GM23338 (cell line): ENCODE measurements around the gene CDON. TPM values are rescaled to one million over a fixed set of nuclear protein-coding genes. Genes with fewer than 3 reads are reported as not detected.
A peak's percentile ranks its signal among the peaks of the same experiment; 100 is the strongest.

Experiments used
- ATAC-seq: fragments of 200-7000 bp; cut with Tn5 transposase; 3 replicates; pipeline ENCODE4 v1.9.1; 2020
- DNase-seq: peaks from one replicate; pipeline ENCODE4 v3.0.0-alpha.2; 2015; ENCODE audit warnings: low spot score
- H2AFZ ChIP-seq: fragments of 200-600 bp; sonication (generic); 2 replicates; pipeline ENCODE4 v1.8.0; 2016; ENCODE audit warnings: antibody characterized with exemption, mild to moderate bottlenecking, moderate library complexity
- H3F3A ChIP-seq: fragments of 200-600 bp; sonication (generic); replicated peaks from 2 replicates; pipeline ENCODE4 v1.8.0; 2017; ENCODE audit warnings: antibody characterized with exemption, mixed run types, low read depth
- H3K27ac ChIP-seq: fragments of 200-600 bp; sonication (generic); 2 replicates; pipeline ENCODE4 v1.6.1; 2016; ENCODE audit warnings: low read depth
- H3K27me3 ChIP-seq: fragments of 200-600 bp; sonication (generic); 2 replicates; pipeline ENCODE4 v1.8.0; 2016; ENCODE audit warnings: mild to moderate bottlenecking, mixed run types, moderate library complexity; ENCODE audit not compliant: insufficient read depth
- H3K36me3 ChIP-seq: fragments of 200-600 bp; sonication (generic); 2 replicates; pipeline ENCODE4 v1.8.0; 2016; ENCODE audit warnings: mild to moderate bottlenecking; ENCODE audit not compliant: insufficient read depth
- H3K4me1 ChIP-seq: fragments of 200-600 bp; sonication (generic); 2 replicates; pipeline ENCODE4 v1.8.0; 2016; ENCODE audit warnings: mild to moderate bottlenecking, moderate library complexity; ENCODE audit not compliant: insufficient read depth
- H3K4me2 ChIP-seq: fragments of 200-600 bp; sonication (generic); 2 replicates; pipeline ENCODE4 v1.7.1; 2017; ENCODE audit warnings: mixed run types
- H3K4me3 ChIP-seq: fragments of 200-600 bp; sonication (generic); 2 replicates; pipeline ENCODE4 v1.6.1; 2016; ENCODE audit warnings: mixed run types
- H3K79me2 ChIP-seq: fragments of 200-600 bp; sonication (generic); replicated peaks from 2 replicates; pipeline ENCODE4 v1.8.0; 2017; ENCODE audit warnings: mild to moderate bottlenecking; ENCODE audit not compliant: insufficient read depth
- H3K9me2 ChIP-seq: fragments of 200-600 bp; sonication (generic); 2 replicates; pipeline ENCODE4 v1.8.0; 2017; ENCODE audit not compliant: insufficient read depth
- H4K20me1 ChIP-seq: fragments of 200-600 bp; sonication (generic); replicated peaks from 2 replicates; pipeline ENCODE4 v1.8.0; 2017; ENCODE audit warnings: mild to moderate bottlenecking; ENCODE audit not compliant: insufficient read depth
- H3K27ac Mint-ChIP-seq: 2 replicates; pipeline ENCODE4 v1.8.0; 2020; ENCODE audit warnings: inconsistent platforms, mild to moderate bottlenecking, moderate library complexity, mixed read lengths
- H3K27me3 Mint-ChIP-seq: 3 replicates; pipeline ENCODE4 v1.8.0; 2022; ENCODE audit warnings: low read depth, mild to moderate bottlenecking, moderate library complexity, mixed read lengths, inconsistent platforms; ENCODE audit not compliant: insufficient read depth, poor library complexity
- H3K36me3 Mint-ChIP-seq: 3 replicates; pipeline ENCODE4 v1.8.0; 2021; ENCODE audit warnings: low read depth, mild to moderate bottlenecking, inconsistent platforms, moderate library complexity, mixed read lengths
- H3K4me1 Mint-ChIP-seq: 3 replicates; pipeline ENCODE4 v1.8.0; 2020; ENCODE audit warnings: mild to moderate bottlenecking, inconsistent platforms, mixed read lengths
- H3K4me3 Mint-ChIP-seq: 3 replicates; pipeline ENCODE4 v1.8.0; 2021; ENCODE audit warnings: moderate library complexity, mild to moderate bottlenecking, inconsistent platforms, mixed read lengths
- H3K9me3 Mint-ChIP-seq: 3 replicates; pipeline ENCODE4 v1.8.0; 2020; ENCODE audit warnings: moderate library complexity, mild to moderate bottlenecking, inconsistent platforms, mixed read lengths
- CREB1 ChIP-seq: fragments of 250-450 bp; sonication (Bioruptor Pico); IDR thresholded peaks from 2 replicates; pipeline ENCODE4 v1.5.0; 2020; ENCODE audit warnings: low read depth, mild to moderate bottlenecking, moderate library complexity
- CTCF ChIP-seq, 2 experiments: fragments of 200-600 bp in 1 of 2; sonication (generic) in 1 of 2; conservative IDR thresholded peaks; 2 replicates each; pipeline versions ENCODE4 v1.5.1 to v1.6.1; 2016 to 2017; ENCODE audit warnings: antibody characterized with exemption in 2 of 2, low read depth in 2 of 2, mild to moderate bottlenecking in 2 of 2, moderate library complexity in 1 of 2
- ETS1 ChIP-seq: IDR thresholded peaks from 2 replicates; pipeline ENCODE4 v1.6.1; 2016; ENCODE audit warnings: antibody characterized with exemption
- EZH2 ChIP-seq: fragments of 200-600 bp; sonication (generic); IDR thresholded peaks from one replicate; pipeline ENCODE4 v1.8.0; 2017; ENCODE audit warnings: antibody characterized with exemption, mild to moderate bottlenecking, low read depth; ENCODE audit not compliant: unreplicated experiment
- EZH2phosphoT487 ChIP-seq: fragments of 200-600 bp; sonication (generic); IDR thresholded peaks from one replicate; pipeline ENCODE4 v1.8.1; 2018; ENCODE audit warnings: antibody characterized with exemption; ENCODE audit not compliant: unreplicated experiment
- JUNB ChIP-seq: IDR thresholded peaks from one replicate; pipeline ENCODE4 v1.6.1; 2016; ENCODE audit warnings: antibody characterized with exemption; ENCODE audit not compliant: unreplicated experiment
- NANOG ChIP-seq: IDR thresholded peaks from 2 replicates; pipeline ENCODE4 v1.6.1; 2016; ENCODE audit warnings: antibody characterized with exemption, borderline replicate concordance
- POLR2AphosphoS5 ChIP-seq: IDR thresholded peaks from 2 replicates; pipeline ENCODE4 v1.6.1; 2016; ENCODE audit warnings: antibody characterized with exemption, low read depth
- REST ChIP-seq: IDR thresholded peaks from one replicate; pipeline ENCODE4 v1.6.1; 2018; ENCODE audit warnings: antibody characterized with exemption; ENCODE audit not compliant: unreplicated experiment
- STAT1 ChIP-seq: IDR thresholded peaks from one replicate; pipeline ENCODE4 v1.6.1; 2016; ENCODE audit warnings: antibody characterized with exemption; ENCODE audit not compliant: unreplicated experiment
- ZNF114 ChIP-seq: fragments of 250-450 bp; sonication (Bioruptor Pico); IDR thresholded peaks from 2 replicates; pipeline ENCODE4 v1.5.0; 2020; ENCODE audit warnings: mild to moderate bottlenecking, moderate library complexity
- ZNF331 ChIP-seq: fragments of 250-450 bp; sonication (Bioruptor Pico); IDR thresholded peaks from 2 replicates; pipeline ENCODE4 v1.5.0; 2020; ENCODE audit warnings: low read depth, mild to moderate bottlenecking, moderate library complexity
- ZNF462 ChIP-seq: fragments of 250-450 bp; sonication (Bioruptor Pico); IDR thresholded peaks from 2 replicates; pipeline ENCODE4 v1.5.0; 2020; ENCODE audit warnings: mild to moderate bottlenecking, moderate library complexity
- polyA plus RNA-seq: library from polyadenylated mRNA; unstranded; fragments of >200 nt; fragmentation: Nextera tagmentation; extraction: Ambion mirVana; gene quantifications from 2 replicates; pipeline ENCODE4 v1.2.1, GENCODE V29; 2016
- total RNA-seq: library from RNA; depleted of rRNA; stranded (reverse); fragments of >200 nt; shearing (Covaris generic); gene quantifications from 2 replicates; pipeline ENCODE4 v1.2.3, GENCODE V29; 2014

The CDON gene
- total and polyA plus RNA-seq, 2 experiments from 2014 or later = 4.1 to 35.5 TPM

GRCh38 chr11:125950696-125951651, 111.7 kb downstream of the CDON start:
- peak; percentile 11; the same call in 2 of the 3 replicates for ATAC-seq
- peaks cover 9% of the 10 kb centered on the region for H3K4me1 Mint-ChIP-seq

More at GRCh38 chr11:125950696-125951651, 111.7 kb downstream of the CDON start:
- no peaks in the 10 kb centered on the region for H3K79me2 ChIP-seq
- H3K27me3 ChIP-seq = no peaks in the 10 kb centered on the region
- H4K20me1 ChIP-seq = no peaks in the 10 kb centered on the region
- H3K27ac ChIP-seq = no peak overlapping the region
- no peak overlapping the region for H3K4me3 ChIP-seq
- no peaks in the 10 kb centered on the region for H3K4me1 ChIP-seq
- H3K9me2 ChIP-seq = no peaks in the 10 kb centered on the region
- no peak for DNase-seq
- no peak overlapping the region; the same call in 2 of the 3 replicates for H3K4me3 Mint-ChIP-seq
- TF ChIP-seq REST (no peak), ZNF331 (CRISPR knock-in tag) (no peak), CTCF (conservative IDR thresholded peaks at IDR 0.05; ENCODE audit: low read depth in 2 of 2) (no peak), ZNF114 (CRISPR knock-in tag) (no peak), POLR2AphosphoS5 (no peak), ETS1 (no peak), EZH2phosphoT487 (no peak), CREB1 (CRISPR knock-in tag) (no peak), ZNF462 (CRISPR knock-in tag) (no peak), EZH2 (no peak), NANOG (no peak), STAT1 (no peak), JUNB (no peak)
- peaks cover 3% of the 10 kb centered on the region for H3K27me3 Mint-ChIP-seq
- no peaks in the 10 kb centered on the region for H3K36me3 ChIP-seq
- no peaks in the 10 kb centered on the region; the same call in 2 of the 3 replicates for H3K36me3 Mint-ChIP-seq
- H3K9me3 Mint-ChIP-seq = no peaks in the 10 kb centered on the region; the same call in 2 of the 3 replicates
- H2AFZ ChIP-seq = no peak overlapping the region
- no peaks in the 10 kb centered on the region for H3F3A ChIP-seq
- no peak overlapping the region for H3K4me2 ChIP-seq
- H3K27ac Mint-ChIP-seq = no peak overlapping the region
